Fibroblast of mammary gland (primary cell): ENCODE results near the gene TEF.

Experiments
- DNase-seq: peaks from one replicate; pipeline ENCODE4 v3.0.0-alpha.2; 2010; ENCODE audit warnings: low read depth
- H3K4me3 ChIP-seq: 2 replicates; pipeline ENCODE4 v1.5.1; 2011; ENCODE audit warnings: low read depth, mild to moderate bottlenecking, low read length, moderate library complexity; ENCODE audit not compliant: control insufficient read depth
- CTCF ChIP-seq: conservative IDR thresholded peaks from 2 replicates; pipeline ENCODE4 v1.5.1; 2011; ENCODE audit warnings: low read depth, low read length, inconsistent platforms; ENCODE audit not compliant: control insufficient read depth, insufficient read depth

TEF gene

GRCh38 chr22:41411021-41411851, 29.5 kb downstream of the TEF start:
- TF ChIP-seq CTCF, result no peak
- no peak overlapping the region for H3K4me3 ChIP-seq
- DNase-seq, result no peak

- DNase-seq, result no peak
- no peak for TF ChIP-seq CTCF
- H3K4me3 ChIP-seq, result no peak overlapping the region
These were observed 33.8 kb downstream of the TEF start for GRCh38 chr22:41415554-41415953.

- H3K4me3 ChIP-seq, result no peak overlapping the region
- no peak for TF ChIP-seq CTCF
- no peak for DNase-seq
These were observed 36.1 kb downstream of the TEF start for GRCh38 chr22:41417622-41418390.

- no peak overlapping the region for H3K4me3 ChIP-seq
- TF ChIP-seq CTCF, result no peak
- no peak for DNase-seq
These were observed 37.0 kb downstream of the TEF start for GRCh38 chr22:41418717-41419116.

- no peak for TF ChIP-seq CTCF
- no peak overlapping the region for H3K4me3 ChIP-seq
- DNase-seq, result no peak
These were observed 44.1 kb downstream of the TEF start for GRCh38 chr22:41425660-41426365.

- DNase-seq, result no peak
- no peak overlapping the region for H3K4me3 ChIP-seq
- TF ChIP-seq CTCF, result no peak
These were observed 47.6 kb downstream of the TEF start for GRCh38 chr22:41429232-41429950.
